AG08395 (cell line): ENCODE measurements around the gene IL2RA.
"Not testable (repeated sequence)": the region's sequence is repeated elsewhere in the genome, so short reads cannot be mapped to it uniquely, and the experiment has no call there.

Source experiments
- DNase-seq: peaks from one replicate; pipeline ENCODE4 v3.0.0; 2012; ENCODE audit warnings: mixed read lengths, low spot score

IL2RA gene

GRCh38 chr10:6082496-6083395 lies 20.6 kb upstream of the IL2RA start:
- DNase-seq: no peak

GRCh38 chr10:6080417-6080973 lies 18.3 kb upstream of the IL2RA start:
- no peak for DNase-seq

- DNase-seq: no peak
Measured at GRCh38 chr10:6079044-6079443, 16.9 kb upstream of the IL2RA start.

GRCh38 chr10:6077071-6077675 lies 15.0 kb upstream of the IL2RA start:
- DNase-seq: no peak

GRCh38 chr10:6074489-6075301 lies 12.5 kb upstream of the IL2RA start:
- DNase-seq: peak; percentile 39

GRCh38 chr10:6072215-6072934 lies 10.2 kb upstream of the IL2RA start:
- DNase-seq: no peak

- DNase-seq: no peak
Measured at GRCh38 chr10:6071181-6072175, 9.3 kb upstream of the IL2RA start.

GRCh38 chr10:6070660-6071059 lies 8.5 kb upstream of the IL2RA start:
- DNase-seq: no peak

GRCh38 chr10:6069081-6069931 lies 7.1 kb upstream of the IL2RA start:
- no peak for DNase-seq

- no peak for DNase-seq
Measured at GRCh38 chr10:6068422-6068821, 6.3 kb upstream of the IL2RA start.

GRCh38 chr10:6068006-6068405 lies 5.8 kb upstream of the IL2RA start:
- no peak for DNase-seq

GRCh38 chr10:6067457-6067856 lies 5.3 kb upstream of the IL2RA start:
- DNase-seq: no peak

- DNase-seq: no peak
Measured at GRCh38 chr10:6065835-6066234, 3.7 kb upstream of the IL2RA start.

GRCh38 chr10:6065406-6065805 lies 3.2 kb upstream of the IL2RA start:
- no peak for DNase-seq

- not testable (repeated sequence) for DNase-seq
Measured at GRCh38 chr10:6064726-6065125, 2.6 kb upstream of the IL2RA start.

GRCh38 chr10:6064119-6064518 lies 2.0 kb upstream of the IL2RA start:
- DNase-seq: no peak

- DNase-seq: no peak
Measured at GRCh38 chr10:6061056-6061455, 1.1 kb downstream of the IL2RA start.

GRCh38 chr10:6059506-6059905 lies 2.7 kb downstream of the IL2RA start:
- no peak for DNase-seq

GRCh38 chr10:6058682-6059475 lies 3.3 kb downstream of the IL2RA start:
- no peak for DNase-seq
